WI38 (cell line): ENCODE results near the gene RIMS3.

Source experiments
- H3K4me3 ChIP-seq: 2 replicates; pipeline ENCODE4 v1.5.1; 2011; ENCODE audit warnings: low read depth, mild to moderate bottlenecking, control low read depth, low read length
- CTCF ChIP-seq: IDR thresholded peaks from 2 replicates; pipeline ENCODE4 v1.5.1; 2012; ENCODE audit warnings: low read depth, mild to moderate bottlenecking, control low read depth, low read length

Gene RIMS3

GRCh38 chr1:40665335-40666171 lies at the start of gene RIMS3:
RIMS3 (minus strand) TSS chr1:40665682; CDS start chr1:40641925, 23,757 bp downstream.
- no peak for TF ChIP-seq CTCF

DNA sequence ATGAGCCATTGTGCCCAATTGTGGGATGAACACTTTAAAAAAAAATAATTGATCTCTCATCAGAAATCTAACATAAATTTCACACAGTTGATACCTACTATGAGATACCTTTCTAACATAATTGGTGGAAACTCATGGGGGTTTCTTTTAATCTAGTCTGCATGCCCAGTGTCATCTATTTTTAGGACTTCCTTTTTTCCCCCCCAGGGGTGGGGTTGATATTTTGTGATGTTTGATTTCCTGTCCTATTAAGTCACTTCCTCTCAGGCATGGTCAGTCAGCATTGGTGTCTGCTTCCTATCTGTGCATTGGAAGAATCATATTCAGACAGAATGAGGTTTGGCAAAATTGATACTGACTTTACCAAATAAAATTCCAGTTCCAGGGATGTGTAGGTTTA lies 47.5 kb upstream of the RIMS3 start:
- TF ChIP-seq CTCF = no peak
- H3K4me3 ChIP-seq = no peak overlapping the region

More at GRCh38 chr1:40665335-40666171, at the start of gene RIMS3:
- peak within 1 kb of the TSS; percentile 43 for H3K4me3 ChIP-seq

- TF ChIP-seq CTCF = no peak
- no peak overlapping the region for H3K4me3 ChIP-seq
Observed at GRCh38 chr1:40712405-40712944, 47.0 kb upstream of the RIMS3 start.

DNA sequence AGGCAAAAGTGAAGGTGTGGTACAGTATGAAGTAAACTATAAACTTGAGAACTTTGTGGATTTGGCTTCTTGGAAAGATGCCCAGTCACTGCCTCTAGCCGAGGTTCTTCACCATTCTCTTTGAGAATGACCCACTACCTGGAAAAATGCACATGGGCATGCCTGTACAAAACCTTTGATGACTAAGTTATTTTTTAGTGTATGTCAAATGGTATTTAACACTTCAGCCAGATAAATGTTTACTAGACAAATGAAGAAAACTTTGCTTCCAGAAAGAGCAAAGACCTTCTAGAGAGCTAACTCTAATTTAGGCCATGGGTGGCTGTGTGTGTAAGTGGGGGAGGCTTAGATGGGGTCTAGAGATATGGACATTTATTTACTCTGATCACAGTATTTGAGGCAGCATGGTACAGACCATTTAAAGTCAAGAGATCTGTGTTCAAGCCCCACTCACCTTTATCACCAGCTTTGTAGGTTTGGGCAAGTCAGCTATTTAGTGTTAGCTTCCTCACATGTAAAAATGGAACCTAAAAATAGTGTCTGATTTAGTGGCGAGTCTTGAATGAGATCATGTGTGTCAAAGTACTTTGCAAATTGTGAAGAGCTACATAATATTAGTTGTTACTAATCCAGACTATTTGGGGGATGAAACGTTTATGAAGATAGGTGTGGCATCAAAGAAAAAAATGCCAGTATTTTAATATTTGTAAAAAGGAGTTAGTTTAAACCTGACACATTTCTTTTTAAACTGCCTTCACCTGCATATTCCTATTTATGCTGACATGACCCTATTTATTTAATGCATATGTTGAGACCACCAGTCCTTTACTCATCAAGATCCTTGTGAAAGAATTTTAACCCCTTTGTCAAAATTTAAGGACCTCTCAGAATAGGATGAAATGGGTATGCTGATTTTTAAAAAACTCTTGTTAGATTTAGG lies 46.3 kb upstream of the RIMS3 start:
- no peak overlapping the region for H3K4me3 ChIP-seq
- no peak for TF ChIP-seq CTCF

- H3K4me3 ChIP-seq = peak overlapping the region; percentile 71
- TF ChIP-seq CTCF = no peak
Observed at GRCh38 chr1:40710581-40711315, 45.3 kb upstream of the RIMS3 start.

GRCh38 chr1:40709802-40710278 lies 44.4 kb upstream of the RIMS3 start:
- TF ChIP-seq CTCF = no peak
- H3K4me3 ChIP-seq = peak overlapping the region; percentile 71
